Uterus (tissue), 2 donors: ENCODE results near the gene INO80C.

Source experiments
- POLR2A ChIP-seq, 2 donors: fragments of 450-650 bp; IDR thresholded peaks; one replicate each; pipeline ENCODE4 v1.6.1; 2016; ENCODE audit warnings: antibody characterized with exemption in 2 of 2, mild to moderate bottlenecking in 1 of 2, moderate library complexity in 1 of 2
- TF ChIP-seq, protein P1 (sequence below), 4 experiments: fragments of 200-600 bp in 2 of 4; fragments of 450-650 bp in 2 of 4; sonication (generic) in 2 of 4; IDR thresholded peaks; one replicate each; pipeline ENCODE4 v1.5.1; 2016 to 2019; ENCODE audit warnings: antibody characterized with exemption in 4 of 4, mild to moderate bottlenecking in 2 of 4, moderate library complexity in 1 of 4

DNA sequence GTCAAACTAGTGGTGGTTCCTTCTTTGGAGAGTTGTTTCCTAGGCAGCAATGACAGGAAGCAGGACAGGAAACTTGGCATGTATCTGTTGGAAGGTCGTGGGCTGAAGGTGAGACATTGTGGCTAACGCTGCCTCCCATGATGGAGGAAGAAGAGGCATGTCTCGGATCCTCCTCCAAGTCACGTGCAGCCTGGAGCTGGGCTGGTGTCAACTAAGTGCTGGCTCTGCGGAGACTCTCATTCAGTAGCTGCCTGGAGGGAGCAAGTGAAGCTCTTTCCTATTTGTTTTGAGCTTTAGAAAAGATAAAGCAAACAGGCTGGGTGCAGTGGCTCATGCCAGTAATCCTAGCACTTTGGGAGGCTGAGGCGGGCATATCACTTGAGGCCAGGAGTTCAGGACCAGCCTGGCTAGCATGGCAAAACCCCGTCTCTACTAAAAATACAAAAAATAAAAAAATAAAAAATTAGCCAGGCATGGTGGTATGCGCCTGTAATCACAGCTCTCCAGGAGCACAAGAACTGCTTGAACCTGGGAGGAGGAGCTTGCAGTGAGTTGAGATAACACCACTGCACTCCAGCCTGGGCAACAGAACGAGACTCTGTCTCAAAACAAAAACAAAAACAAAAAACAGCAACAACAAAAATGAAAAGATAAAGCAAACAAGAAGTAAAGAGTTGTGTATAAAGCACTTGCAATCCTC, 28.2 kb upstream of the INO80C start:
- TF ChIP-seq, protein P1, sequence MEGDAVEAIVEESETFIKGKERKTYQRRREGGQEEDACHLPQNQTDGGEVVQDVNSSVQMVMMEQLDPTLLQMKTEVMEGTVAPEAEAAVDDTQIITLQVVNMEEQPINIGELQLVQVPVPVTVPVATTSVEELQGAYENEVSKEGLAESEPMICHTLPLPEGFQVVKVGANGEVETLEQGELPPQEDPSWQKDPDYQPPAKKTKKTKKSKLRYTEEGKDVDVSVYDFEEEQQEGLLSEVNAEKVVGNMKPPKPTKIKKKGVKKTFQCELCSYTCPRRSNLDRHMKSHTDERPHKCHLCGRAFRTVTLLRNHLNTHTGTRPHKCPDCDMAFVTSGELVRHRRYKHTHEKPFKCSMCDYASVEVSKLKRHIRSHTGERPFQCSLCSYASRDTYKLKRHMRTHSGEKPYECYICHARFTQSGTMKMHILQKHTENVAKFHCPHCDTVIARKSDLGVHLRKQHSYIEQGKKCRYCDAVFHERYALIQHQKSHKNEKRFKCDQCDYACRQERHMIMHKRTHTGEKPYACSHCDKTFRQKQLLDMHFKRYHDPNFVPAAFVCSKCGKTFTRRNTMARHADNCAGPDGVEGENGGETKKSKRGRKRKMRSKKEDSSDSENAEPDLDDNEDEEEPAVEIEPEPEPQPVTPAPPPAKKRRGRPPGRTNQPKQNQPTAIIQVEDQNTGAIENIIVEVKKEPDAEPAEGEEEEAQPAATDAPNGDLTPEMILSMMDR (IDR thresholded peaks at IDR 0.05), result no peak
- TF ChIP-seq POLR2A (IDR thresholded peaks at IDR 0.05), result no peak
